Mesothelial cell of epicardium (in vitro differentiated cells): ENCODE results near the gene TMEM163. TPM values are rescaled to one million over a fixed set of nuclear protein-coding genes. Genes with fewer than 3 reads are reported as not detected.
"Not testable (repeated sequence)": the region's sequence is repeated elsewhere in the genome, so short reads cannot be mapped to it uniquely, and the experiment has no call there.

ENCODE experiments used
- DNase-seq, 2 experiments: peaks; one replicate each; pipeline ENCODE4 v3.0.0; 2021; ENCODE audit warnings: low spot score in 2 of 2; ENCODE audit not compliant: unreplicated experiment in 2 of 2
- H3K27ac Mint-ChIP-seq: 2 replicates; pipeline ENCODE4 v1.8.0; 2021; ENCODE audit warnings: mixed read lengths
- H3K27me3 Mint-ChIP-seq: 2 replicates; pipeline ENCODE4 v1.8.0; 2021; ENCODE audit warnings: low read depth, mixed read lengths
- H3K36me3 Mint-ChIP-seq: 2 replicates; pipeline ENCODE4 v1.8.0; 2021; ENCODE audit warnings: mixed read lengths
- H3K4me1 Mint-ChIP-seq: 2 replicates; pipeline ENCODE4 v1.8.0; 2021; ENCODE audit warnings: mixed read lengths
- H3K4me3 Mint-ChIP-seq: 2 replicates; pipeline ENCODE4 v1.8.0; 2021; ENCODE audit warnings: mild to moderate bottlenecking, moderate library complexity, mixed read lengths
- H3K9me3 Mint-ChIP-seq: 2 replicates; pipeline ENCODE4 v1.8.0; 2021; ENCODE audit warnings: mixed read lengths
- CTCF ChIP-seq: fragments of 200-600 bp; sonication (generic); IDR thresholded peaks from one replicate; pipeline ENCODE4 v1.5.0; 2021; ENCODE audit warnings: antibody characterized with exemption; ENCODE audit not compliant: unreplicated experiment
- total RNA-seq: library from RNA; stranded (reverse); gene quantifications from 3 replicates; pipeline ENCODE4 v1.2.1, GENCODE V29; 2021

The TMEM163 gene
- total RNA-seq, 1 donor from 2014 or later: 0.47 TPM

GRCh38 chr2:134489732-134490384, 228.9 kb downstream of the TMEM163 start:
- H3K27me3 Mint-ChIP-seq: peaks cover 47% of the 10 kb centered on the region
- H3K27ac Mint-ChIP-seq: no peak overlapping the region
- H3K4me1 Mint-ChIP-seq: no peaks in the 10 kb centered on the region
- no peak overlapping the region for H3K4me3 Mint-ChIP-seq
- H3K36me3 Mint-ChIP-seq: no peaks in the 10 kb centered on the region
- no peak for TF ChIP-seq CTCF
- no peak for DNase-seq
- H3K9me3 Mint-ChIP-seq: no peaks in the 10 kb centered on the region

GRCh38 chr2:134482766-134483340, 235.9 kb downstream of the TMEM163 start:
- H3K36me3 Mint-ChIP-seq: no peaks in the 10 kb centered on the region

GRCh38 chr2:134482131-134482723, 236.6 kb downstream of the TMEM163 start:
- Mint-ChIP-seq H3K9me3 (no peaks in the 10 kb centered on the region), H3K4me1 (no peaks in the 10 kb centered on the region), H3K4me3 (no peak overlapping the region), H3K27me3 (peaks cover 9% of the 10 kb centered on the region), H3K27ac (no peak overlapping the region), H3K36me3 (no peaks in the 10 kb centered on the region)
- DNase-seq: no peak
- no peak for TF ChIP-seq CTCF

More at GRCh38 chr2:134482766-134483340, 235.9 kb downstream of the TMEM163 start:
- Mint-ChIP-seq H3K4me1 (no peaks in the 10 kb centered on the region), H3K9me3 (no peaks in the 10 kb centered on the region), H3K27ac (no peak overlapping the region), H3K27me3 (peaks cover 9% of the 10 kb centered on the region), H3K4me3 (no peak overlapping the region)
- TF ChIP-seq CTCF: no peak
- no peak for DNase-seq

- no peaks in the 10 kb centered on the region for H3K9me3 Mint-ChIP-seq
- H3K4me1 Mint-ChIP-seq: no peaks in the 10 kb centered on the region
- H3K36me3 Mint-ChIP-seq: no peaks in the 10 kb centered on the region
- DNase-seq: no peak
- peaks cover 16% of the 10 kb centered on the region for H3K27me3 Mint-ChIP-seq
- TF ChIP-seq CTCF: no peak
- H3K27ac Mint-ChIP-seq: no peak overlapping the region
- H3K4me3 Mint-ChIP-seq: no peak overlapping the region
Measured at GRCh38 chr2:134479696-134480330, 239.0 kb downstream of the TMEM163 start.

GRCh38 chr2:134476982-134477381, 241.8 kb downstream of the TMEM163 start:
- not testable (repeated sequence) for H3K4me1 Mint-ChIP-seq, H3K27me3 Mint-ChIP-seq, H3K4me3 Mint-ChIP-seq, H3K27ac Mint-ChIP-seq, H3K36me3 Mint-ChIP-seq, DNase-seq
- peaks cover 21% of the 10 kb centered on the region for H3K9me3 Mint-ChIP-seq
